Ishikawa (cell line): Measurements from ENCODE around the gene LAMB1.

Source experiments
- CEBPB ChIP-seq: IDR thresholded peaks from 2 replicates; pipeline ENCODE4 v1.6.1; 2012
- EGR1 ChIP-seq: IDR thresholded peaks from 2 replicates; pipeline ENCODE4 v1.6.1; 2012
- EP300 ChIP-seq: IDR thresholded peaks from 2 replicates; pipeline ENCODE4 v1.6.1; 2012; ENCODE audit warnings: borderline replicate concordance
- FOXM1 ChIP-seq: IDR thresholded peaks from 2 replicates; pipeline ENCODE4 v1.6.1; 2012; ENCODE audit warnings: low read depth, borderline replicate concordance
- MAX ChIP-seq: IDR thresholded peaks from 2 replicates; pipeline ENCODE4 v1.6.1; 2012
- TAF1 ChIP-seq: IDR thresholded peaks from 2 replicates; pipeline ENCODE4 v1.6.1; 2012; ENCODE audit warnings: low read depth, mild to moderate bottlenecking
- TEAD4 ChIP-seq: IDR thresholded peaks from 2 replicates; pipeline ENCODE4 v1.6.1; 2012
- YY1 ChIP-seq: IDR thresholded peaks from 2 replicates; pipeline ENCODE4 v1.6.1; 2012; ENCODE audit warnings: low read depth
- ZBTB7A ChIP-seq: IDR thresholded peaks from 2 replicates; pipeline ENCODE4 v1.6.1; 2012; ENCODE audit warnings: low read depth
- TF ChIP-seq, protein P1 (sequence below): IDR thresholded peaks from 2 replicates; pipeline ENCODE4 v1.6.1; 2012
- TF ChIP-seq, protein P2 (sequence below): IDR thresholded peaks from 2 replicates; pipeline ENCODE4 v1.6.1; 2012; ENCODE audit warnings: low read depth, mild to moderate bottlenecking

DNA sequence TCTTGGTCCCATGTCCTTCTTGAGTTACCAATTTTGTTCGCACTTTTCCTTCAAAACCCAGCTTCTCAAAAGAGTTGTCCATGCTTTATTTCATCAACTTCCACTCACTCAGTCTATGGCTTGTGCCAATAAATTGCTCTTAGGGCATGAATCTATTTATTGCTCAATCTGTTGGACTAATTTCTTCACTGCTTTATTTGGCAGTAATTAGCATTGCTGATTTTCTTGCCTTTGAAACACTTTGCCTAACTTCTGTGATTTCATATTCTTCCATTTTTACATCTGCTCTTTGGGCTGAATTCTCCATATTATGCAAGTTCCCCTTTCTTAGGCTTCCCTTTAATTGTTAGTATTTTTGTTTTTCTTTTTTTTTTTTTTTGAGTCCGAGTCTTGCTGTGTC, 95.2 kb downstream of the LAMB1 start:
- TF ChIP-seq YY1 (no peak), ZBTB7A (no peak), EP300 (no peak), TAF1 (no peak), FOXM1 (no peak), MAX (no peak), TEAD4 (no peak), CEBPB (no peak), EGR1 (no peak)
- TF ChIP-seq, protein P1, sequence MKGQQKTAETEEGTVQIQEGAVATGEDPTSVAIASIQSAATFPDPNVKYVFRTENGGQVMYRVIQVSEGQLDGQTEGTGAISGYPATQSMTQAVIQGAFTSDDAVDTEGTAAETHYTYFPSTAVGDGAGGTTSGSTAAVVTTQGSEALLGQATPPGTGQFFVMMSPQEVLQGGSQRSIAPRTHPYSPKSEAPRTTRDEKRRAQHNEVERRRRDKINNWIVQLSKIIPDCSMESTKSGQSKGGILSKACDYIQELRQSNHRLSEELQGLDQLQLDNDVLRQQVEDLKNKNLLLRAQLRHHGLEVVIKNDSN, result no peak
- TF ChIP-seq, protein P2, sequence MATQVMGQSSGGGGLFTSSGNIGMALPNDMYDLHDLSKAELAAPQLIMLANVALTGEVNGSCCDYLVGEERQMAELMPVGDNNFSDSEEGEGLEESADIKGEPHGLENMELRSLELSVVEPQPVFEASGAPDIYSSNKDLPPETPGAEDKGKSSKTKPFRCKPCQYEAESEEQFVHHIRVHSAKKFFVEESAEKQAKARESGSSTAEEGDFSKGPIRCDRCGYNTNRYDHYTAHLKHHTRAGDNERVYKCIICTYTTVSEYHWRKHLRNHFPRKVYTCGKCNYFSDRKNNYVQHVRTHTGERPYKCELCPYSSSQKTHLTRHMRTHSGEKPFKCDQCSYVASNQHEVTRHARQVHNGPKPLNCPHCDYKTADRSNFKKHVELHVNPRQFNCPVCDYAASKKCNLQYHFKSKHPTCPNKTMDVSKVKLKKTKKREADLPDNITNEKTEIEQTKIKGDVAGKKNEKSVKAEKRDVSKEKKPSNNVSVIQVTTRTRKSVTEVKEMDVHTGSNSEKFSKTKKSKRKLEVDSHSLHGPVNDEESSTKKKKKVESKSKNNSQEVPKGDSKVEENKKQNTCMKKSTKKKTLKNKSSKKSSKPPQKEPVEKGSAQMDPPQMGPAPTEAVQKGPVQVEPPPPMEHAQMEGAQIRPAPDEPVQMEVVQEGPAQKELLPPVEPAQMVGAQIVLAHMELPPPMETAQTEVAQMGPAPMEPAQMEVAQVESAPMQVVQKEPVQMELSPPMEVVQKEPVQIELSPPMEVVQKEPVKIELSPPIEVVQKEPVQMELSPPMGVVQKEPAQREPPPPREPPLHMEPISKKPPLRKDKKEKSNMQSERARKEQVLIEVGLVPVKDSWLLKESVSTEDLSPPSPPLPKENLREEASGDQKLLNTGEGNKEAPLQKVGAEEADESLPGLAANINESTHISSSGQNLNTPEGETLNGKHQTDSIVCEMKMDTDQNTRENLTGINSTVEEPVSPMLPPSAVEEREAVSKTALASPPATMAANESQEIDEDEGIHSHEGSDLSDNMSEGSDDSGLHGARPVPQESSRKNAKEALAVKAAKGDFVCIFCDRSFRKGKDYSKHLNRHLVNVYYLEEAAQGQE, result no peak
